ENCODE data around the gene AKAP9. TPM values are rescaled to one million over a fixed set of nuclear protein-coding genes. Genes with fewer than 3 reads are reported as not detected.

The AKAP9 gene
- total RNA-seq, 4 donors from 2014 or later: 93.1 to 122 (median 109) TPM

DNA sequence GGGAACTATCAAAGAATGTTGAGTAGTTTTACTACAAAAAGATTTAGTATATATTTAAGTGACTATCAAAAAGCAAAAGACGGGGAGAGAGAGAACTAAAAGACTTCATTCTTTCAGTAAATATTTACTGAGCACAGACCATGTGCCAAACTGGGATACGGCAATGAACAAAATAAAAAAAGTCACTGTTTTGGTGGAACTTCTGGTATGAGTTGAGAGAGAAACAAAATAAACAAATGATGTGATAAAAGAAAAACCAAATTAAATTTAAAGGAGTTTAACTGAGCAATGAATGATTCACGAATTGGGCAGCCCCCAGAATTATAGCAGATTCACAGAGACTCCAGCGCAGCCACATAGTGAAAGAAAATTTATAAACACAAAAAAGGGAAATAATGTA lies 17.8 kb upstream of the AKAP9 start:
- no peak for TF ChIP-seq CTCF (IDR thresholded peaks at IDR 0.05; ENCODE audit: low read depth)

GRCh38 chr7:91927912-91928311 lies 12.8 kb upstream of the AKAP9 start:
- TF ChIP-seq CTCF (IDR thresholded peaks at IDR 0.05; ENCODE audit: low read depth): no peak

GRCh38 chr7:91929463-91929862 lies 11.2 kb upstream of the AKAP9 start:
- no peak for TF ChIP-seq CTCF (IDR thresholded peaks at IDR 0.05; ENCODE audit: low read depth)

GRCh38 chr7:91940171-91940570 lies 491 bp upstream of the AKAP9 start:
- TF ChIP-seq CTCF (IDR thresholded peaks at IDR 0.05; ENCODE audit: low read depth): no peak

- no peak for TF ChIP-seq CTCF (IDR thresholded peaks at IDR 0.05; ENCODE audit: low read depth)
These were observed 788 bp downstream of the AKAP9 start for GRCh38 chr7:91941450-91941849.

- no peak for TF ChIP-seq CTCF (IDR thresholded peaks at IDR 0.05; ENCODE audit: low read depth)
These were observed 1.6 kb downstream of the AKAP9 start for GRCh38 chr7:91942312-91942711.

DNA sequence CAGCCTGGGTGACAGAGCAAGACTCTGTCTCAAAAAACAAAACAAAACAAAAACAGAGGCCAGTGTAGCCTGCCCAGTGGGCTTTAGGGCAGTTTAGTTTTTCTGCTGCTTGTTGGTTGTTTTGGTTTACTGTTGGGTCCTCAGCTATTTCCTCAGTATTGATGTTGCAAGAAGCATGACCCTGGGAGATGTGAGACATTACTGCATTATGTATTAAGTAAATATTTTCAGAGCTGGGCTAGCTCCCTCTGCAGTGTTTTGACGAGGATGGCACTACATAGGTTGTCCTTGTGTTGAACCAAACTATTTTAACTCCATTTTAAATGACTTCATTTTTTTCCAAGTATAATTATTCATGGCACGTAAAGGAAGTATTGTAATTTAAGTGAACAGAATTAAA lies 4.8 kb downstream of the AKAP9 start:
- TF ChIP-seq CTCF (IDR thresholded peaks at IDR 0.05; ENCODE audit: low read depth): no peak
